Ishikawa (cell line): ENCODE results near the gene MCF2L.

Experiments used
- CEBPB ChIP-seq: IDR thresholded peaks from 2 replicates; pipeline ENCODE4 v1.6.1; 2012
- CREB1 ChIP-seq: IDR thresholded peaks from 2 replicates; pipeline ENCODE4 v1.6.1; 2012; ENCODE audit warnings: low read depth
- EGR1 ChIP-seq: IDR thresholded peaks from 2 replicates; pipeline ENCODE4 v1.6.1; 2012
- EP300 ChIP-seq: IDR thresholded peaks from 2 replicates; pipeline ENCODE4 v1.6.1; 2012; ENCODE audit warnings: borderline replicate concordance
- FOXM1 ChIP-seq: IDR thresholded peaks from 2 replicates; pipeline ENCODE4 v1.6.1; 2012; ENCODE audit warnings: low read depth, borderline replicate concordance
- MAX ChIP-seq: IDR thresholded peaks from 2 replicates; pipeline ENCODE4 v1.6.1; 2012
- NFIC ChIP-seq: IDR thresholded peaks from 2 replicates; pipeline ENCODE4 v1.6.1; 2012
- RAD21 ChIP-seq: IDR thresholded peaks from 2 replicates; pipeline ENCODE4 v1.6.1; 2012; ENCODE audit warnings: low read depth
- TAF1 ChIP-seq: IDR thresholded peaks from 2 replicates; pipeline ENCODE4 v1.6.1; 2012; ENCODE audit warnings: low read depth, mild to moderate bottlenecking
- TCF12 ChIP-seq: IDR thresholded peaks from 2 replicates; pipeline ENCODE4 v1.6.1; 2012; ENCODE audit warnings: low read depth
- TEAD4 ChIP-seq: IDR thresholded peaks from 2 replicates; pipeline ENCODE4 v1.6.1; 2012
- USF1 ChIP-seq: IDR thresholded peaks from 2 replicates; pipeline ENCODE4 v1.6.1; 2012
- YY1 ChIP-seq: IDR thresholded peaks from 2 replicates; pipeline ENCODE4 v1.6.1; 2012; ENCODE audit warnings: low read depth
- ZBTB7A ChIP-seq: IDR thresholded peaks from 2 replicates; pipeline ENCODE4 v1.6.1; 2012; ENCODE audit warnings: low read depth
- TF ChIP-seq, protein P1 (sequence below): IDR thresholded peaks from 2 replicates; pipeline ENCODE4 v1.6.1; 2012; ENCODE audit warnings: low read depth, mild to moderate bottlenecking

MCF2L gene

DNA sequence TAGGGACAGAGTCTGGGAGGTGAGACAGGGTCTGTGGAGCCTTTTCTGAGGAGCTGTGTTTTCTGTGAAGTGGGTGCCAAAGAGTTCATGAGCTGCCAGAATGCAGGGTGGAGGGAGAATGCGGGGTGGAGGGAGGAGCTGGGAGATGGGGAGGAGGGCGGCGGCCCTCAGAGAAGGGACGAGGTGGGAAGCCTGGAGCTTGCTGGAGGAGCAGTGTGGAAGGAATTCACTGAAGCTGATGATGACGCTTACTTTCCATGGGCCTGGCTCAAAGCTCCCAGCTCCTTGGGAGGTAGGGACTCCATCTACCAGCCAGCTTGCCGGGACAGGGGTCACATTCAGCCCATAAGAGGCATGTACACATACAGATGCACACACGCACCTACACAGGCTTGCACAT lies 62.5 kb downstream of the MCF2L start:
- TF ChIP-seq YY1 (no peak), CEBPB (no peak), TAF1 (no peak), FOXM1 (no peak), MAX (no peak), NFIC (no peak), TEAD4 (no peak), ZBTB7A (no peak), EGR1 (no peak), EP300 (no peak)
- TF ChIP-seq, protein P1, sequence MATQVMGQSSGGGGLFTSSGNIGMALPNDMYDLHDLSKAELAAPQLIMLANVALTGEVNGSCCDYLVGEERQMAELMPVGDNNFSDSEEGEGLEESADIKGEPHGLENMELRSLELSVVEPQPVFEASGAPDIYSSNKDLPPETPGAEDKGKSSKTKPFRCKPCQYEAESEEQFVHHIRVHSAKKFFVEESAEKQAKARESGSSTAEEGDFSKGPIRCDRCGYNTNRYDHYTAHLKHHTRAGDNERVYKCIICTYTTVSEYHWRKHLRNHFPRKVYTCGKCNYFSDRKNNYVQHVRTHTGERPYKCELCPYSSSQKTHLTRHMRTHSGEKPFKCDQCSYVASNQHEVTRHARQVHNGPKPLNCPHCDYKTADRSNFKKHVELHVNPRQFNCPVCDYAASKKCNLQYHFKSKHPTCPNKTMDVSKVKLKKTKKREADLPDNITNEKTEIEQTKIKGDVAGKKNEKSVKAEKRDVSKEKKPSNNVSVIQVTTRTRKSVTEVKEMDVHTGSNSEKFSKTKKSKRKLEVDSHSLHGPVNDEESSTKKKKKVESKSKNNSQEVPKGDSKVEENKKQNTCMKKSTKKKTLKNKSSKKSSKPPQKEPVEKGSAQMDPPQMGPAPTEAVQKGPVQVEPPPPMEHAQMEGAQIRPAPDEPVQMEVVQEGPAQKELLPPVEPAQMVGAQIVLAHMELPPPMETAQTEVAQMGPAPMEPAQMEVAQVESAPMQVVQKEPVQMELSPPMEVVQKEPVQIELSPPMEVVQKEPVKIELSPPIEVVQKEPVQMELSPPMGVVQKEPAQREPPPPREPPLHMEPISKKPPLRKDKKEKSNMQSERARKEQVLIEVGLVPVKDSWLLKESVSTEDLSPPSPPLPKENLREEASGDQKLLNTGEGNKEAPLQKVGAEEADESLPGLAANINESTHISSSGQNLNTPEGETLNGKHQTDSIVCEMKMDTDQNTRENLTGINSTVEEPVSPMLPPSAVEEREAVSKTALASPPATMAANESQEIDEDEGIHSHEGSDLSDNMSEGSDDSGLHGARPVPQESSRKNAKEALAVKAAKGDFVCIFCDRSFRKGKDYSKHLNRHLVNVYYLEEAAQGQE = no peak

DNA sequence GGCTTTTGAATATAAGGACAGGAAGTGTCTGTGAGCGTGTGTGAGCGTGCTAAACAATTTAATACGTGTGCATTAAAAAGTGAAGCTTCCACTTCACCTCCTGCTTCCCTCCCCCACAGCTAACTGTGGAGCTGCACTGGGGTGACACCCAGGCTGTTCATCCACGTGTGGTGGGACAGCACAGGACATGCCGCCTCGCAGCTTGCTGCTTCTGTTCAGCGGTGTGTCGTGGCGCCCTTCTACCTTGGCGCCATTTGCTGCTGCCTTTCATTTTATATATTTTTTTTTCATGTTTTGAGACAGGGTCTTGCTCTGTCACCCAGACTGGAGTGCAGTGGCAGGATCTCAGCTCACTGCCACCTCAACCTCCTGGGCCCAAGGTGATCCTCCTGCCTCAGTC lies 63.3 kb downstream of the MCF2L start:
- TF ChIP-seq ZBTB7A (no peak), MAX (no peak), RAD21 (no peak), TCF12 (no peak), USF1 (no peak), CEBPB (no peak), TEAD4 (no peak), CREB1 (no peak), TAF1 (no peak), NFIC (no peak), FOXM1 (no peak), YY1 (no peak), EP300 (no peak), EGR1 (no peak)
- TF ChIP-seq, protein P1 = no peak

GRCh38 chr13:113033054-113033850 lies 64.2 kb downstream of the MCF2L start:
- TF ChIP-seq USF1 (no peak), RAD21 (no peak), TAF1 (no peak), NFIC (no peak), EP300 (no peak), TCF12 (no peak), CEBPB (no peak), YY1 (no peak), MAX (no peak), FOXM1 (no peak), ZBTB7A (no peak), EGR1 (no peak), CREB1 (no peak), TEAD4 (no peak)
- TF ChIP-seq, protein P1 = no peak
